ENCODE data around the gene AFDN.

AFDN gene

GRCh38 chr6:167817729-167818128, 9.0 kb upstream of the AFDN start:
- no peak for DNase-seq (ENCODE audit: low read depth, low spot score)

DNA sequence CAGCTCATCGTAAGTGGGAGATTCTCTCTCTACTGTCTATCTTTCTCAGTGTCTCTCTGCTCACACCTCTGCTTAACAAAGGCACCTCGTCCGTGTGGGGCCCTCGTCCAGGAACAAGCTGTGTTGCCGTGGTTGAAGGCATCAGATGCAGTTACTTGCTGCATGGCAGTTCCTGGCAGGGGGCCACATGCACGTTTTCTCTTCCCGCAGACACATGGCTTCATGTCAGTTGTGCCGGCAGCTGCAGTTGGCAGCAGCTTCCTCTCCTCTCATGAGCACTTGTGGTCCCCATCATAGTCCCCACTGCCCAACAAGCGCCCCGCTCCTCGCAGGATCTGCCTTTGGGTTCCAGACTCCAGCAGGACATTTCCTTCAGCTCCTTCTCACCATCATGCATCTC, 7.1 kb upstream of the AFDN start:
- DNase-seq (ENCODE audit: low read depth, low spot score), result no peak

DNA sequence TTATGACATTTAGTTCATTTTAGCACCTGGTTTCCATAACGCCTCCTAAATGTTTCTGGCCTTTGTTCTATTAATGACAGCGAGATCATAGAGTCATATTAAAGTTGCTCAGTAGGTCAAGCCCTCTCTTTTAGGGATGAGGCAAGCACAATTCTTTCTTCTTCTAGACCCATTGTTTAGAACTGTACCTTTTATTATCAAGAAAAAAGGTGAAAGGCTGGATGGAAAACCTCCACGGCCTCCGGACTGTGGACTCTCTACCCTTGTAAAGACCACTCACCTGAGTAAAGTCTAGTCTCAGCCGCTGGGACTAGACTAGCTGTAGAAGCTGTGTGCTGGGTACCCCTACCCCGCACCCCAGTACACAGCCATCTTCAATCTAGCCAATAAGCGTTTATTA, 6.0 kb upstream of the AFDN start:
- no peak for DNase-seq (ENCODE audit: low read depth, low spot score)

DNA sequence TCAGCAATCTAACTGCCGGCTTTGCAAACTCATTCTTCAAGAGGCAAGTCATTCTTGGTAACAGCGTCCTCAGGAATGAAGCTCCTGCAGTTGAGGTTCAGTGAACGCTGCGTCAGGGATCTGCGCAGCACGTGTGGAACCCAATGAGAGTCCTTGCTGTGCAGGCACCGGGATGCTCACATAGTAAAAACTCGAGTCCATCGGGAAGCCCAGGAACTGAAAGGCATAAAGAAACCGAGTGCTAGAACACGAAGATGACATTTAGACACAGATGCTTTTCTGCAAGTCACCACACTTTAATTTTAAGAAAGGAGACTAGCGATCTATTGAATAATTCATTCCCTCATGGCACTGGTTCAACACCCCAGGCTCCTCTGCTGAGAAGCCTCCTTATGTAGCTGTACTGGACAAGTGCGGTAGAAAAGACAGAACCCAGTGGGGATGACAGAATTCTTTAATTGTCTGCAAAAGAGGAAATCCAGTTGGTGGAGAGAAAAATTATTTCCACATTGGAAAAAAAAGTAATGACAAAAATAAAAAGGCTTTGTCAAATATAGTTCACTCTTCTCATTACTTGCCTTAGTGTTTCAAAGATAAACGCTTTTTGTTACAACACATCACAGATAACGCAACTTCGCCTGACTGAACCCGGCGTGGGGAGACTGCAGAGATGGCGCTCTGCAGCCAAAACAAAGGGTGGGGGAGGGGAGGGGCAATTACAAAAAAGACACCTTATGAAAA, 1.9 kb upstream of the AFDN start:
- DNase-seq (ENCODE audit: low read depth, low spot score), result no peak

DNA sequence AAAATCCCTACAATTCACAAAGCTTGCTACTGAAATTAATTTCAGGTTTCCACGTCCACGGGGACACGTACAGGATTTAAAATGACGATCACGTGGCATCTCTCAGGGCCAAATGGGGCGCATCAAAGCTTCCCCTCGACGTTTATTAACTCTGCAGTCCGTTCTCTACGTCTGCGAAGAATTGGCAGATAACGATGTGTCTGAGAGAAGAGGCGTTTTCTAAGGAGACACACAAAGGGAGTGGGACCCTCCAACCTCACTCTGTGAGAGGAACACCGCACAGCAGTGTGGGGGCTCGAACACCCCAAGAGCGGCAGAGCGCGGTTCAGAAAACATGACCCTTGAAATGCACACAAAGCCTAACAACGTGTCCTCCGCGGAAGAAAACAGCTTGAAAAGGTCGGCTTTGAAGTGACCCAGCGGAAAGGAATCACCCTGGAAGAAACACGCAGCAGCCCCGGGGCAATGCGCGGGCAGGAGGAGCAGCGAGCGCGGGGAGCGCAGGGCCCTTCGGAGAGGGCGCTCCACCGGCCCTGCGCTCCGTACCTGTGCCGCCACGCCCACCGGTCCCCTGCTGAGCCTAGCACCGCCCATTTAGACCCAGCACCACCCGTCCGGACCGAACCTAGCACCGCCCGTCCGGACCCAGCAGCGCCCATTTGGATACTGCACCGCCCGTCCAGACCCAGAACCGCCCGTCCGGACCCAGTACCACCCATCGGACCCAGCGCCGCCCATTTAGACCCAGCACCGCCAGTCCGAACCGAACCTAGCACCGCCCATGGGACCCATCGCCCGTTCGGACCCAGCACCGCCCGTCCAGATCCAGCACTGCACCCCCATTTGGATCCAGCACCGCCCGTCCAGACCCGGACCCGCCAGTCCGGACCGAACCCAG, 1.1 kb upstream of the AFDN start:
- DNase-seq (ENCODE audit: low read depth, low spot score), result no peak

GRCh38 chr6:167826230-167826895, 348 bp upstream of the AFDN start:
- DNase-seq (ENCODE audit: low read depth, low spot score), result peak; percentile 25

- DNase-seq (ENCODE audit: low read depth, low spot score), result no peak
Measured at GRCh38 chr6:167827583-167828324, 1.0 kb downstream of the AFDN start.

- no peak for DNase-seq (ENCODE audit: low read depth, low spot score)
Measured at GRCh38 chr6:167828325-167828956, 1.7 kb downstream of the AFDN start.

DNA sequence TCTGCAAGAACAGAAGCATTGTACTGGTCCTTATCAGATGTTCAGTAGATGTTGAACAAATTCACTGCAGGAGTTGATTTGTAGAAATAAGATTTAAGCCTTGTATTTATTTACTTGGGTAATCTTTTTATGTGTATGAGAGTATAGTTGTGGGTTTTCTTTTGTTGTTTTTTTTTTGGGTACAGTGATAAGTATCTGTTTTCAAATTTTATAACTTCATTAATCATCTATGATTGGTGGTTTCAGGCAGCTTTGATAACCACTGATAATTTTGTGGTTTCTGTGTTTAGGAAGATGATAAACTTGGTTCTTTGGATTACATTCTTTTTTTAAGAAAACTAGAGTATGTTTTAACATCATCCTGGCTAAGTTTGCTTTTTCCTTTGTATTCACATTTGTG, 2.8 kb downstream of the AFDN start:
- DNase-seq (ENCODE audit: low read depth, low spot score), result no peak

DNA sequence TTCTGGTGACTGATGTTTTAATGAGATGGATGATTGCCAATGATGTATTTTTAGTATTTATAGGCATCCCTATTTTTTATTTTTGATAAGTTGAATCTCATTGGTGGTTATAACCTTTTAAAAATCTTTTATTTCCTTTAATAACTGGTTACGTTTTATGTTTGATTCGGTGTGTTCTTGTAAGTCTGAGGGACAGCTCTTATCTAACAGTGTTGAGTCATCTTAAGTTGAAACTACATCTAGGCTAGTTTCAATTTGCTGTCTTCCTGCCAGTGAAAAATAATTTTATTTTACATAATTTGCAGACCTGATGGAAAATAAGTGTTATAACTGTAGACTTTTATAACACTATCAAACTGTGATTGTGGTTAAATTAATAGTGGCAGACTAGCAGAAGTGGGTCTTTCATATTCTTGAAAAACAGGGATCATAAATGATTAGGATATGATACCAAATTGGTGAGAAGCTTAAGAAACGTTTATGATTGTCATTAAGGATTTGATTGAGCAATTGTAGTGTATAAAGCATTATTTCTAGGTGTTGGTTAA, 4.6 kb downstream of the AFDN start:
- DNase-seq (ENCODE audit: low read depth, low spot score), result no peak

DNA sequence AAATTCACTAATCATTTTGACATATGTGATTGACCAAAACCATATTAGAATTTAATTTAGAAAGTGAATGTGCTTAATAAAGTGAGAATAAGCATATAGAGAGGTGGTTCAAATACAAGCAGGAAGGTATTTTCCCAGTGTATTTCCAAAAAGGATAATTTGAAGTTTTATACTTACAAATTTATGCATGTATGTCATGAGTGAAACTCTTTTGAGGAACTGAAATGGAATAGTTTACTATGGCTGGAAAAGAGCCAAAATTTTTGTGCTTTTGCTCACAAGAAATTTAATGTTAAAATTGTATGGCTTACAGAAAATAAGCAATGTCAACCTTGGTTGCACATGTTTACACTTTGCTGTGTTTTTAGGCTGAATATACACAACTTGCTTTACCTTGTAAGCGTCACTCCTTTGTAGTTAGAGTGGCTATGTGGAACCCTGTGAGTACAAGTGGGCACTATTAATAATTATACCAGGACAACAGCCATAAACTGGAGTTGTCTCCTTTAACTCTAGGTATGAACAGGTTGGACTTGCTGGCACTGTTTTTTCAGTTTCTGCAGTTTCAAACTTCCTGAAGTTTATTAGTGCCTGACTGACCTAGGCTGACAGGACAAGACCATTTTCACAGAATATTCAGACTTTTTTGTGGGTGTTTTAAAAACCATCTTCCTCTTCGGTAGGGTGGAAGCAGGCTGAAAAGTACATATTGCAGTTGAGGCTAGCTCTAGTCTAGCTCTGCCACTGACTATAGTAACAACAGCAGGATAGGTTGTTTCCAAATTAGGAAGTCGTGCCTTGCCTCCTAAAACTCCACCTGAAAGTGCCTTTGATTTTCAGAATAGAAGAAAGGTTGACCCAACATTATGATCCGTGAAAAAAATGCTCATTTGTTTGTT, 6.0 kb downstream of the AFDN start:
- DNase-seq (ENCODE audit: low read depth, low spot score), result no peak

GRCh38 chr6:167833396-167833763, 6.7 kb downstream of the AFDN start:
- no peak for DNase-seq (ENCODE audit: low read depth, low spot score)

DNA sequence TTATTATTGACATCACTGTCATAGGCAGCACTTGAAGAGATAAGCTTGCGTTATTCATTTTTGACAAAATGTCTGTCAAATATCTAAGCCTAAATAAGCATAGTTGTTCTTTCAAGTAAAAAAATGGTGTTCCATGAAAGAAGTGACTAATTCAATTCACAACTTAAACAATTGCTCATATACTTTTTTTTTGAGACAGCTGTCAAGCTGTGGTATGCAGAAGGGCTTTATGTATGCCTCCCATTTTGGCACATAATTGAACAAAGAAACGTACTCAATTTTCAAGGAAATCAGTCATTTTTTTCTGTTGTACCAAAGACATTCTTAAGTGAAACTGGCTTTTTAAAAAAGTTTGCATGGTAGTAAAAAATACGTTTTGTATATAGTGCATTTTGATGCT, 8.5 kb downstream of the AFDN start:
- DNase-seq (ENCODE audit: low read depth, low spot score), result no peak

GRCh38 chr6:167836721-167837120, 10.0 kb downstream of the AFDN start:
- no peak for DNase-seq (ENCODE audit: low read depth, low spot score)

DNA sequence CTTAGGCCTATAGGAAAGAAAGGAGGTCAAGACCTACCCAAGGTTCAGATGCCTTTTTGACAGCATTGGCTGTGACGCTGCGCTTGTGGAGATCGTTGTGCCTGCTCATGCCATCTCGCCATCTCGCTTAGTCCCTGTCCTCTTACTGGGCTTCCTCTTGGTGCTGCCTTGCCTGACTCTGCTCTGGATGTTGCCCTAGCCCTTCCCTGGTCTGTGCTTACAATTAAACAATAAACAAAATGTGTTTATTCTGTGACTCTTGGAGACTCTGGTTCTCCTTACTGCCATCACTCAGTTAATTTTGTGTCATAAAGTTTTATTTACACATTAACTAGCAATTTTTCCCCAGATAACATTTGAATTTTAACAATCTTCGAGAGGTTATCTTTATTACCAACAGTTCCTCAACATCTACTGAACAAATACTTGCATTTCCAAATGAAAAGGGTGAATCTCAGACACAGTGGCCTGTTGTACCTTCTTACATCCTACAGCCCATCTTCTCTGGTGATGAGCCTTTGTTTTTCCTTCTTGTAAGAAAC, 11.6 kb downstream of the AFDN start:
- DNase-seq (ENCODE audit: low read depth, low spot score), result no peak

GRCh38 chr6:167839343-167839742, 12.6 kb downstream of the AFDN start:
- DNase-seq (ENCODE audit: low read depth, low spot score), result no peak

GRCh38 chr6:167839755-167840154, 13.0 kb downstream of the AFDN start:
- no peak for DNase-seq (ENCODE audit: low read depth, low spot score)

DNA sequence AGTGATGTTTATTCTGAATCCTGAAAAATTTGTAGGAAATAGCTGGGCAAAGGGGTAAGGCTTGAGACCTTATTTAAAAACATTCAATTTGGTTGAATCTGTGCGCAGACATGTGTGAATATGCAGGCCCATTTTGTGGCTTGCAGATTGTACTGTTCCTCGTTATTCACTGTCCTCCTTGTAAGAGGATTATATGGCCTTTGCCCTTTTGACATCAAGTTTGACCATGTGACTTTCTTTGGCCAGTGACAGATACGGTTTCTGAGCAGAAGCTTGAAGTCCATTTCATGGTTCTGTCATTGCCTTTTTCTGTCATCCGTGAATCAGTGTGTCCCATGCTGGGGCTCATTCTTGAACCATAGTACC, 13.4 kb downstream of the AFDN start:
- DNase-seq (ENCODE audit: low read depth, low spot score), result no peak

GRCh38 chr6:167840526-167841179, 13.9 kb downstream of the AFDN start:
- no peak for DNase-seq (ENCODE audit: low read depth, low spot score)
